PC-9 (cell line): Measurements from ENCODE around the gene CD200. TPM values are rescaled to one million over a fixed set of nuclear protein-coding genes. Genes with fewer than 3 reads are reported as not detected.
A peak's percentile ranks its signal among the peaks of the same experiment; 100 is the strongest.

Experiments
- BruUV-seq: library from RNA; stranded (reverse); fragments of 400-500 nt; replicated peaks from 2 replicates; lab custom pipeline; 2021; lab: Mats Ljungman, UMichigan
- CTCF ChIA-PET: fragments of 300-600 bp; sonication (Branson Sonifier 250); formaldehyde crosslinking; loops from one replicate; lab custom pipeline; 2022; ENCODE audit warnings: antibody characterized with exemption; lab: Charles Lee
- POLR2A ChIA-PET: fragments of 300-600 bp; sonication (Branson Sonifier 250); formaldehyde crosslinking; loops from one replicate; lab custom pipeline; 2022; ENCODE audit warnings: antibody characterized with exemption; ENCODE audit not compliant: unreplicated experiment; lab: Charles Lee
- DNase-seq, 2 experiments: peaks; one replicate each; pipeline versions ENCODE4 v3.0.0 to v3.0.0-alpha.2; 2015 to 2022; ENCODE audit warnings: mixed read lengths in 1 of 2
- H2AFZ ChIP-seq: fragments of 200-600 bp; sonication (generic); 2 replicates; pipeline ENCODE4 v1.8.1; 2017; ENCODE audit warnings: antibody characterized with exemption
- H3F3A ChIP-seq: fragments of 200-600 bp; sonication (generic); 2 replicates; pipeline ENCODE4 v1.8.1; 2017; ENCODE audit warnings: antibody characterized with exemption, mild to moderate bottlenecking, low read depth; ENCODE audit not compliant: insufficient read depth
- H3K27ac ChIP-seq: fragments of 200-600 bp; sonication (generic); 2 replicates; pipeline ENCODE4 v1.6.1; 2016; ENCODE audit warnings: mixed run types
- H3K27me3 ChIP-seq: fragments of 200-600 bp; sonication (generic); 2 replicates; pipeline ENCODE4 v1.6.1; 2016; ENCODE audit warnings: low read depth, mixed run types; ENCODE audit not compliant: insufficient read depth
- H3K36me3 ChIP-seq: fragments of 200-600 bp; sonication (generic); 2 replicates; pipeline ENCODE4 v1.6.1; 2016; ENCODE audit warnings: low read depth, mixed run types
- H3K4me1 ChIP-seq: fragments of 200-600 bp; sonication (generic); replicated peaks from 2 replicates; pipeline ENCODE4 v1.6.1; 2016; ENCODE audit warnings: mixed run types; ENCODE audit not compliant: insufficient read depth
- H3K4me2 ChIP-seq: fragments of 200-600 bp; sonication (generic); 2 replicates; pipeline ENCODE4 v1.6.1; 2017; ENCODE audit warnings: mixed run types
- H3K4me3 ChIP-seq: fragments of 200-600 bp; sonication (generic); 2 replicates; pipeline ENCODE4 v1.6.1; 2016; ENCODE audit warnings: mixed run types
- H3K79me2 ChIP-seq: fragments of 200-600 bp; sonication (generic); 2 replicates; pipeline ENCODE4 v1.6.1; 2017; ENCODE audit warnings: low read depth, mixed run types
- H3K9me2 ChIP-seq: fragments of 200-600 bp; sonication (generic); 2 replicates; pipeline ENCODE4 v1.8.1; 2017; ENCODE audit warnings: mild to moderate bottlenecking; ENCODE audit not compliant: insufficient read depth
- H3K9me3 ChIP-seq: fragments of 200-600 bp; sonication (generic); 2 replicates; pipeline ENCODE4 v1.8.1; 2016; ENCODE audit warnings: low read depth; ENCODE audit not compliant: insufficient read depth
- H4K20me1 ChIP-seq: fragments of 200-600 bp; sonication (generic); 2 replicates; pipeline ENCODE4 v1.8.1; 2017; ENCODE audit not compliant: insufficient read depth
- CTCF ChIP-seq: fragments of 200-600 bp; sonication (generic); conservative IDR thresholded peaks from 2 replicates; pipeline ENCODE4 v1.6.1; 2017; ENCODE audit warnings: mixed run types, antibody characterized with exemption, mild to moderate bottlenecking, moderate library complexity
- EZH2 ChIP-seq: fragments of 200-600 bp; sonication (generic); IDR thresholded peaks from 2 replicates; pipeline ENCODE4 v1.8.0; 2017; ENCODE audit warnings: antibody characterized with exemption, low read depth
- intact Hi-C: fragments of 100-400 bp; cut with micrococcal nuclease; formaldehyde crosslinking; loops from one replicate; pipeline ENCODE4 v1.10.0; 2022; ENCODE audit not compliant: unreplicated experiment
- total RNA-seq: library from RNA; stranded (reverse); gene quantifications from 2 replicates; pipeline ENCODE4 v1.2.3, GENCODE V29; 2021

CD200 gene
- total RNA-seq, 1 experiment from 2014 or later: 4.0 TPM

- peak; percentile 52 to 72 for DNase-seq
- POLR2A ChIA-PET: interaction anchor here (0.6 to 1.0 kb wide), 5 partner anchors 14 to 1665 kb away, joined by 3 to 5 read pairs (median 4); partner anchors contain the start of genes CCDC191 and QTRT2
- TSS peak; percentile 94 for BruUV-seq
- Histone ChIP-seq H3K79me2 (no peaks in the 10 kb centered on the region), H3K4me1 (peaks cover 11% of the 10 kb centered on the region), H3K27me3 (no peaks in the 10 kb centered on the region), H3K4me3 (no peak overlapping the region), H4K20me1 (no peaks in the 10 kb centered on the region), H3F3A (peaks cover 3% of the 10 kb centered on the region; the same call in 1 of the 2 replicates), H2AFZ (peak overlapping the region; percentile 53; the same call in 1 of the 2 replicates), H3K4me2 (peak overlapping the region; percentile 24; the same call in 1 of the 2 replicates), H3K36me3 (no peaks in the 10 kb centered on the region), H3K9me2 (no peaks in the 10 kb centered on the region), H3K9me3 (no peaks in the 10 kb centered on the region), H3K27ac (no peak overlapping the region)
- CTCF ChIA-PET: interaction anchor here (0.6 kb wide), 1 partner anchor 15 kb away, joined by 8 read pairs; no protein-coding TSS in a partner anchor
- TF ChIP-seq CTCF (no peak), EZH2 (no peak)
- intact Hi-C loops: no loop called here
Observed at GRCh38 chr3:112390783-112391641, 58.1 kb downstream of the CD200 start.

GRCh38 chr3:112391648-112392047 lies 58.7 kb downstream of the CD200 start:
- no peaks in the 10 kb centered on the region for H3K27me3 ChIP-seq
- TF ChIP-seq CTCF: no peak
- no peak for TF ChIP-seq EZH2
- no peaks in the 10 kb centered on the region for H3K9me3 ChIP-seq
- H3K36me3 ChIP-seq: no peaks in the 10 kb centered on the region
- no peak for DNase-seq
- H3F3A ChIP-seq: peaks cover 3% of the 10 kb centered on the region; the same call in 1 of the 2 replicates
- no peaks in the 10 kb centered on the region for H3K79me2 ChIP-seq
- BruUV-seq: TSS peak; percentile 63
- H3K4me2 ChIP-seq: peak overlapping the region; percentile 24; the same call in 1 of the 2 replicates
- no peaks in the 10 kb centered on the region for H3K9me2 ChIP-seq
- no peaks in the 10 kb centered on the region for H4K20me1 ChIP-seq
- ChIA-PET POLR2A (interaction anchor here (0.6 to 1.0 kb wide), 3 partner anchors 171 to 1665 kb away, joined by 3 to 5 read pairs (median 5); partner anchors contain the start of genes CCDC191 and QTRT2), CTCF (interaction anchor here (0.6 kb wide), 1 partner anchor 14 kb away, joined by 8 read pairs; no protein-coding TSS in a partner anchor)
- no peak overlapping the region for H3K4me3 ChIP-seq
- H2AFZ ChIP-seq: peak overlapping the region; percentile 53; the same call in 1 of the 2 replicates
- intact Hi-C loops: no loop called here
- no peak overlapping the region for H3K27ac ChIP-seq
- peaks cover 11% of the 10 kb centered on the region for H3K4me1 ChIP-seq

- ChIA-PET POLR2A (no interaction called here), CTCF (no interaction called here)
- H3K9me2 ChIP-seq: no peaks in the 10 kb centered on the region
- H3K36me3 ChIP-seq: no peaks in the 10 kb centered on the region
- BruUV-seq: no TSS peak
- H3F3A ChIP-seq: peaks cover 3% of the 10 kb centered on the region; the same call in 1 of the 2 replicates
- H3K4me3 ChIP-seq: no peak overlapping the region
- intact Hi-C loops: no loop called here
- no peak overlapping the region for H3K4me2 ChIP-seq
- DNase-seq: no peak
- H3K9me3 ChIP-seq: no peaks in the 10 kb centered on the region
- TF ChIP-seq CTCF: no peak
- no peak for TF ChIP-seq EZH2
- no peaks in the 10 kb centered on the region for H4K20me1 ChIP-seq
- no peak overlapping the region for H2AFZ ChIP-seq
- H3K79me2 ChIP-seq: no peaks in the 10 kb centered on the region
- H3K4me1 ChIP-seq: peaks cover 11% of the 10 kb centered on the region
- no peak overlapping the region for H3K27ac ChIP-seq
- no peaks in the 10 kb centered on the region for H3K27me3 ChIP-seq
Observed at GRCh38 chr3:112392393-112393359, 59.7 kb downstream of the CD200 start.
